ENCODE measurements around the gene JUP.
A peak's percentile ranks its signal among the peaks of the same experiment; 100 is the strongest.
"Not testable (repeated sequence)": the region's sequence is repeated elsewhere in the genome, so short reads cannot be mapped to it uniquely, and the experiment has no call there.

Gene JUP

GRCh38 chr17:41787021-41787418 is 509 bp upstream of the JUP start:
- no peak overlapping the region for H3K9ac ChIP-seq (ENCODE audit: low read length)
- H3K36me3 ChIP-seq (ENCODE audit: control insufficient read depth, low read depth, low read length) = no peaks in the 10 kb centered on the region
- H3K4me3 ChIP-seq (ENCODE audit: low read length) = no peak overlapping the region

GRCh38 chr17:41785859-41786226 is 668 bp downstream of the JUP start:
- Histone ChIP-seq H3K4me1 (ENCODE audit: control insufficient read depth, low read depth, low read length) (peaks cover 6% of the 10 kb centered on the region), H3K27me3 (ENCODE audit: control insufficient read depth, insufficient read depth, low read length) (no peaks in the 10 kb centered on the region), H3K27ac (ENCODE audit: low read length) (peak overlapping the region; percentile 75), H3K36me3 (ENCODE audit: control insufficient read depth, low read depth, low read length) (no peaks in the 10 kb centered on the region), H3K4me3 (ENCODE audit: low read length) (peak overlapping the region; percentile 78), H3K9ac (ENCODE audit: low read length) (peak overlapping the region; percentile 90), H3K9me3 (ENCODE audit: control insufficient read depth, low read depth, low read length) (no peaks in the 10 kb centered on the region)

More at GRCh38 chr17:41787021-41787418, 509 bp upstream of the JUP start:
- Histone ChIP-seq H3K4me1 (ENCODE audit: control insufficient read depth, low read depth, low read length) (peaks cover 6% of the 10 kb centered on the region), H3K9me3 (ENCODE audit: control insufficient read depth, low read depth, low read length) (no peaks in the 10 kb centered on the region), H3K27ac (ENCODE audit: low read length) (no peak overlapping the region), H3K27me3 (ENCODE audit: control insufficient read depth, insufficient read depth, low read length) (no peaks in the 10 kb centered on the region)

GRCh38 chr17:41785091-41785858 is 1.2 kb downstream of the JUP start:
- Histone ChIP-seq H3K4me3 (ENCODE audit: low read length) (peak overlapping the region; percentile 78), H3K9me3 (ENCODE audit: control insufficient read depth, low read depth, low read length) (no peaks in the 10 kb centered on the region), H3K9ac (ENCODE audit: low read length) (peak overlapping the region; percentile 90), H3K4me1 (ENCODE audit: control insufficient read depth, low read depth, low read length) (peaks cover 6% of the 10 kb centered on the region), H3K27ac (ENCODE audit: low read length) (peak overlapping the region; percentile 77), H3K27me3 (ENCODE audit: control insufficient read depth, insufficient read depth, low read length) (no peaks in the 10 kb centered on the region), H3K36me3 (ENCODE audit: control insufficient read depth, low read depth, low read length) (no peaks in the 10 kb centered on the region)

- no peaks in the 10 kb centered on the region for H3K9me3 ChIP-seq (ENCODE audit: control insufficient read depth, low read depth, low read length)
- peak overlapping the region; percentile 90 for H3K9ac ChIP-seq (ENCODE audit: low read length)
- H3K27me3 ChIP-seq (ENCODE audit: control insufficient read depth, insufficient read depth, low read length) = no peaks in the 10 kb centered on the region
- peak overlapping the region; percentile 77 for H3K27ac ChIP-seq (ENCODE audit: low read length)
- H3K36me3 ChIP-seq (ENCODE audit: control insufficient read depth, low read depth, low read length) = no peaks in the 10 kb centered on the region
- H3K4me3 ChIP-seq (ENCODE audit: low read length) = peak overlapping the region; percentile 78
- H3K4me1 ChIP-seq (ENCODE audit: control insufficient read depth, low read depth, low read length) = peaks cover 6% of the 10 kb centered on the region
Observed at GRCh38 chr17:41784207-41784744, 2.2 kb downstream of the JUP start.

- H3K27ac ChIP-seq (ENCODE audit: low read length) = no peak overlapping the region
- no peaks in the 10 kb centered on the region for H3K36me3 ChIP-seq (ENCODE audit: control insufficient read depth, low read depth, low read length)
- H3K9ac ChIP-seq (ENCODE audit: low read length) = no peak overlapping the region
- no peak overlapping the region for H3K4me3 ChIP-seq (ENCODE audit: low read length)
- H3K27me3 ChIP-seq (ENCODE audit: control insufficient read depth, insufficient read depth, low read length) = no peaks in the 10 kb centered on the region
- H3K9me3 ChIP-seq (ENCODE audit: control insufficient read depth, low read depth, low read length) = no peaks in the 10 kb centered on the region
- H3K4me1 ChIP-seq (ENCODE audit: control insufficient read depth, low read depth, low read length) = peaks cover 13% of the 10 kb centered on the region
Observed at GRCh38 chr17:41782142-41782541, 4.4 kb downstream of the JUP start.

GRCh38 chr17:41781404-41782110 is 5.0 kb downstream of the JUP start:
- Histone ChIP-seq H3K9ac (ENCODE audit: low read length) (no peak overlapping the region), H3K36me3 (ENCODE audit: control insufficient read depth, low read depth, low read length) (no peaks in the 10 kb centered on the region), H3K9me3 (ENCODE audit: control insufficient read depth, low read depth, low read length) (no peaks in the 10 kb centered on the region), H3K4me1 (ENCODE audit: control insufficient read depth, low read depth, low read length) (peaks cover 12% of the 10 kb centered on the region), H3K27ac (ENCODE audit: low read length) (no peak overlapping the region), H3K27me3 (ENCODE audit: control insufficient read depth, insufficient read depth, low read length) (no peaks in the 10 kb centered on the region), H3K4me3 (ENCODE audit: low read length) (no peak overlapping the region)

GRCh38 chr17:41779954-41780353 is 6.6 kb downstream of the JUP start:
- Histone ChIP-seq H3K36me3 (ENCODE audit: control insufficient read depth, low read depth, low read length) (no peaks in the 10 kb centered on the region), H3K27ac (ENCODE audit: low read length) (no peak overlapping the region)

GRCh38 chr17:41777574-41778188 is 8.8 kb downstream of the JUP start:
- Histone ChIP-seq H3K27me3 (ENCODE audit: control insufficient read depth, insufficient read depth, low read length) (no peaks in the 10 kb centered on the region), H3K27ac (ENCODE audit: low read length) (no peak overlapping the region), H3K4me1 (ENCODE audit: control insufficient read depth, low read depth, low read length) (peaks cover 27% of the 10 kb centered on the region), H3K36me3 (ENCODE audit: control insufficient read depth, low read depth, low read length) (no peaks in the 10 kb centered on the region), H3K9me3 (ENCODE audit: control insufficient read depth, low read depth, low read length) (no peaks in the 10 kb centered on the region), H3K9ac (ENCODE audit: low read length) (no peak overlapping the region), H3K4me3 (ENCODE audit: low read length) (no peak overlapping the region)

More at GRCh38 chr17:41779954-41780353, 6.6 kb downstream of the JUP start:
- no peak overlapping the region for H3K9ac ChIP-seq (ENCODE audit: low read length)
- H3K27me3 ChIP-seq (ENCODE audit: control insufficient read depth, insufficient read depth, low read length) = no peaks in the 10 kb centered on the region
- H3K4me3 ChIP-seq (ENCODE audit: low read length) = no peak overlapping the region
- peaks cover 24% of the 10 kb centered on the region for H3K4me1 ChIP-seq (ENCODE audit: control insufficient read depth, low read depth, low read length)
- H3K9me3 ChIP-seq (ENCODE audit: control insufficient read depth, low read depth, low read length) = no peaks in the 10 kb centered on the region

GRCh38 chr17:41777157-41777573 is 9.3 kb downstream of the JUP start:
- Histone ChIP-seq H3K9me3 (ENCODE audit: control insufficient read depth, low read depth, low read length) (no peaks in the 10 kb centered on the region), H3K27me3 (ENCODE audit: control insufficient read depth, insufficient read depth, low read length) (no peaks in the 10 kb centered on the region), H3K9ac (ENCODE audit: low read length) (no peak overlapping the region), H3K4me1 (ENCODE audit: control insufficient read depth, low read depth, low read length) (peaks cover 32% of the 10 kb centered on the region), H3K36me3 (ENCODE audit: control insufficient read depth, low read depth, low read length) (no peaks in the 10 kb centered on the region), H3K4me3 (ENCODE audit: low read length) (no peak overlapping the region), H3K27ac (ENCODE audit: low read length) (no peak overlapping the region)

GRCh38 chr17:41776262-41776900 is 10.1 kb downstream of the JUP start:
- peaks cover 38% of the 10 kb centered on the region for H3K4me1 ChIP-seq (ENCODE audit: control insufficient read depth, low read depth, low read length)
- not testable (repeated sequence) for H3K9me3 ChIP-seq (ENCODE audit: control insufficient read depth, low read depth, low read length); H3K27me3 ChIP-seq (ENCODE audit: control insufficient read depth, insufficient read depth, low read length); H3K4me3 ChIP-seq (ENCODE audit: low read length); H3K36me3 ChIP-seq (ENCODE audit: control insufficient read depth, low read depth, low read length); H3K9ac ChIP-seq (ENCODE audit: low read length)
- H3K27ac ChIP-seq (ENCODE audit: low read length) = peak overlapping the region; percentile 11

All from iPS-18a (cell line).